GM21717 (cell line): ENCODE data around the gene TMEM30A.

Source experiments
- ATAC-seq: cut with Tn5 transposase; IDR thresholded peaks from one replicate; pipeline ENCODE4 v1.9.1; 2021; ENCODE audit warnings: mild to moderate bottlenecking, moderate library complexity; ENCODE audit not compliant: unreplicated experiment

TMEM30A gene

GRCh38 chr6:75266716-75267291 is 17.8 kb downstream of the TMEM30A start:
- ATAC-seq = peak; percentile 78

GRCh38 chr6:75263401-75263750 is 21.2 kb downstream of the TMEM30A start:
- ATAC-seq = no peak

DNA sequence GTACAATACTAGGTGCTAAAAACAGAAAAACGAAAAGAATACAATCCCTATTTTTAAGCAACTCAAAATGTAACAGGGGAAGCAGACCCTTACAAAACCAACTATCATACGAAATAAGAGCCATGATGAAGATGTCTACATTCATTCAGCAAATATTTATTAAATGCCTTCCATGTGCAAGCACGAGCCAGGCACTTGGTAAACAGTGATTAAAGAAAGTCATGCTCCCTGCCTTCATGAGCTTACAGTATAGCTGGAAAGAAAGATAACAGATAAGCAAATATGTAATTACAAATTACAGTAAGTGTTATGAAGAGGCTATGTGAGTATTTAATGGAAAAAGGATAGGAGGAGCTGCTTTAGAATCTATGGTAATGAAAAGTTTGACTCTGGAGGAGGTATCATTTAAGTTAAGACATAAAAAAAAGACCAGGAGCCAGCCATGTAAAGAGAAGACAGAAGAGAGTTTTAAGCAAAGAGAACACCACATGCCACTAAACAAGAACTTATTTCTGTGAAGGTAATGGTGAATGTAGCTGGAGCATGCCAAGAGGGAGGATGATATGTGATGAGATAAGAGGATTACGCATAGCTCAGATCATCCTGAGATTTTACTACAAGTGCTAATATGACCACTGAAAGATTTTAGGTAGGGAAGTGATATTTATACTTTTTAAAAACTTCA is 21.7 kb downstream of the TMEM30A start:
- no peak for ATAC-seq

DNA sequence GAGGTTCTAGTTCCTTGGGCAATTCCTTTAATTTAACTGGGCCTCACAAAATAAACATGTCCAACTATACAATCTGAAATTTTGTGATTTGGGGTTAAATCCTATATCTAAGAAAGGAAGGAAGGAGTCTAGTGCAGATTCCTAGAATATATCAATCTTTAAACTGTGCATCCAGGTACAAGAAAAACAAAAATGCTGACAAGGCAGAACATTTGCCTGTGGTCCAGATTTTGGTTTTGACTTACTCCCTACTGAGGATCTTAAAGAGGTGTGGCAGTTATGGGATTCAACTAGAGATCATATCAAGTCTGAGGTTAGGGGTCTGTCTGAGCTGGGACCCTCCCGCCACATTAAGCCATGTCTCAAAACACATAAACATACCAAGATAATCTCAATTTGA is 23.3 kb downstream of the TMEM30A start:
- ATAC-seq = no peak

- ATAC-seq = no peak
Observed at GRCh38 chr6:75257343-75258087, 27.1 kb downstream of the TMEM30A start.

DNA sequence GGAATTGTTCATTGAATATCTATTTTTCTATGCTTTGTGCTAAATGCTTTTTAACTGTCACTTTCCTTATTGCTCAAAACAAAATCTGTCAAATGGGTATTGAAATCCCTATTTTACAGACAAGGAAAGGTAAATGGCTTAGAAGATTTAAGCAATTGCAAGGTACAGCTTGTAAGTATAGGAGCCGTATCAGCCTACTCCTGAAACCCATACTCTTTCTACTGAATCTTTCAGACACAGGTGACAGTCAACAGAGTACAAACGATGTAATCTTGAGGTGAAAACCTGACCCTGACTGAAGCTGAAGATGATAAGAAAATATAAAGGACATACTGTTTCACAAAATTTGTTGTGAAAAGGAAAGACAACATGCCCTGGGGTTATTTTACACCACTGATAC is 34.0 kb downstream of the TMEM30A start:
- no peak for ATAC-seq

GRCh38 chr6:75249837-75250236 is 34.8 kb downstream of the TMEM30A start:
- no peak for ATAC-seq

GRCh38 chr6:75246386-75246785 is 38.2 kb downstream of the TMEM30A start:
- ATAC-seq = no peak

- ATAC-seq = peak; percentile 16
Observed at GRCh38 chr6:75244063-75244584, 40.5 kb downstream of the TMEM30A start.

- peak; percentile 98 for ATAC-seq
Observed at GRCh38 chr6:75243333-75244062, 41.1 kb downstream of the TMEM30A start, which contains the start of gene COX7A2. Gene COX7A2 (minus strand): TSS chr6:75243801. CDS start chr6:75243734, 67 bp downstream.

DNA sequence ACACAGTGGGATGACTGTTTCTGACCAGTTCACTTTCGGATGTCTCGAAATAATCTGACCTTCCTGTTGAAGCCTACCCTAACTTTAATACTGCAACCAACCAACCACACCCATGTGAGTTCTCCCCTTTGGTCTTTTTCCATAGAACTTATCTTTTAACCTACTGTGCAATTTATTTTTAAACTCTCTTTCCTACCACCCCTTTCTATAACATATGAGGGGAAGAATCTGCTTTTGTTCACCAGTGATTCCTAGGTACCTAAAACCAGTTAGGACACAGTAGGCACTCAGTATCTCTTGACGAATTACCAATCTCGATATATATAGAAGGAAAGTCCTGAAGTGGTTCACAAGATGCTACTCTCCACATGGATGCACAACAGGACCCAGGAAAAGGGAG is 48.0 kb downstream of the TMEM30A start:
- no peak for ATAC-seq

GRCh38 chr6:75235271-75235670 is 49.3 kb downstream of the TMEM30A start:
- ATAC-seq = no peak

GRCh38 chr6:75234126-75234865 is 50.3 kb downstream of the TMEM30A start:
- ATAC-seq = no peak

GRCh38 chr6:75233092-75233615 is 51.4 kb downstream of the TMEM30A start:
- no peak for ATAC-seq

- ATAC-seq = no peak
Observed at GRCh38 chr6:75230484-75231325, 53.9 kb downstream of the TMEM30A start.

DNA sequence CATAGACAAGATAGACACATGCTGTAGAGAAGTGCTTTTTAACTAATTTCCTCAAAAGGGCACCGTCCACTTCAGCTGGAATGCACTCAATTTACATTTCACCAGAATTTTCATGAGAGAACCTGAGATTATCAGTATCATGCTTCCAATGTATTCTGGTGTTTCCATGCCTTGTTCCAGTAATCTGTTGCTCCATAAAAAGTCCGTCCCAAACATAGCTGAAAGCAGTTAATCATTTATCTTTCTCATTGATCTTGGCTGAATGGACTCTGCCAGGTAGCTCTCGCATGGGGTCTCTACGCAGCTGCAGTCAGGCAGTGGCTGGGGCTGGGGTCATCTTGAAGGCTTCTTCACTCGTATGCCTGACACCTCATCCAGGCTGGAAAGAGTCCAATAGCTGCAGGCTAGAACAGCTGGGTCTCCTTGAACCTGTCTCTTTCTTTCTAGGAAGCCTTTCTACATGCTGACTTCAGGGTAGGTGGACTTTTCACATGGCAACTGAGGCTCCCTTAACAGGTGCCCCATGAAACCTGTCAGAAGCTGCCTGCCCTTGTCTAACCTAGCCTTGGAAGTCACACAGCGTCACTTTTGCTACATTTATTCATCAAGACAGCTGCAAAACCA is 60.2 kb downstream of the TMEM30A start:
- ATAC-seq = no peak

GRCh38 chr6:75223428-75223827 is 61.2 kb downstream of the TMEM30A start:
- ATAC-seq = no peak

DNA sequence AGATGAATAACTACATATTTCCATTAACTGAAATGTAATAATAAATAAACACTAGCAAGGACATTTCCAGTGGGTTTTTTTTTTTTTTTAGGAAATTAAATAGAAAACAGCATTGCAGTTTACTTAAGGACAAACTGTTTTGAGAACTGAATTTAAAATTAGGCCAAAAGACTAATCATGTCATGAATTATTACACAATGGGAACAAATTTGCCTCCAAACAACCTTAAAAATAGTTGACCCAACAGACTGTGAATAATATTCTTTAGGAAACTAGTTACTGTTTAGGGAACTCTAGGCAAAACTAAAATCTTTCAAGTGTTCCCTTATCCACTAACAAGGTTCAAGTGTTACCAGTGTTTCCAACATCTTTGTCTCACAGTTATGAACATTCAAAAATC is 62.3 kb downstream of the TMEM30A start:
- no peak for ATAC-seq

DNA sequence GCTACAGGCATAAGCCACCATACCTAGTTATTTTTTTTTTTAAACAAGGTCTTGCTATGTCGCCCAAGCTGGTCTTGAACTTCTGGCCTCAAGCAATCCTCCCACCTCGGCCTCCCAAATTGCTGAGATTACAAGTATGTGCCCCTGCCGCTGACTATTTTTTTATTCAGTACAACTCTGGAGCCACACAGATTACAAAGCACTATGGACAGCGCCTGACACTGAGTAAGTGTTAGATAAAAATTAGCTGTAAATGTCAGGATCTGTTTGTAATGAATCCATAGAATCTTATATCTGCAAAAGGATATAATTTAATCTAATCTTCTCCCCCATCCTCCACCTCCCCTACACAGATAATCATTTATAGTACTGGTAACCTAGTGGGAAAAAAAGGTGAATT is 63.5 kb downstream of the TMEM30A start:
- no peak for ATAC-seq
